ENCODE measurements around the gene TRAK2. TPM values are rescaled to one million over a fixed set of nuclear protein-coding genes. Genes with fewer than 3 reads are reported as not detected.

The TRAK2 gene
- total and polyA plus RNA-seq, 2 of the 8 experiments (the other 6 are each of a cell fraction or from before 2014, with no cell fraction given) = 4.5 to 15.7 TPM

DNA sequence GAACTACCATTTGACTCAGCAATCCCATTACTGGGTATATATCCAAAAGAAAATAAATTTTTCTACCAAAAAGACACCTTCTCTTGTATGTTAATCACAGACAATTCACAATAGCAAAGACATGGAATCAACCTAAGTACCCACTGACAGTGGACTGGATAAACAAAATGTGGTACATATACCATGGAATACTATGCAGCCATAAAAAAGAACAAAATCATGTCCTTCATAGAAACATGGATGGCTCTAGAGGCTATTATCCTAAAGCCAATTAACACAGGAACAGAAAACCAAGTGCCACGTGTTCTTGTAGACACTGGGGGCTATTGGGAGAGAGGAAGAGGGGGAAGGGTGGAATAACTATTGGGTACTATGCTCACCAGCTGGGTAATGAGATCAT is 121.8 kb downstream of the TRAK2 start:
- ChIA-PET POLR2A (ENCODE audit: partially characterized antibody) (no interaction called here), CTCF (ENCODE audit: partially characterized antibody) (interaction anchor here (1.8 kb wide), 1 partner anchor 15 kb away, joined by 6 read pairs; no protein-coding TSS in a partner anchor)
- no peak for FAIRE-seq
- TF ChIP-seq JUN (IDR thresholded peaks at IDR 0.05; ENCODE audit: low read depth, low read length) (no peak), SIX5 (IDR thresholded peaks at IDR 0.05; ENCODE audit: low read depth, low read length) (no peak), TAF1 (IDR thresholded peaks at IDR 0.05; ENCODE audit: low read depth, low read length) (no peak), CTBP2 (IDR thresholded peaks at IDR 0.05; ENCODE audit: borderline replicate concordance, insufficient read depth, insufficient read length, low read length) (no peak), POU5F1 (IDR thresholded peaks at IDR 0.05; ENCODE audit: low read depth, low read length) (no peak), TAF7 (optimal IDR thresholded peaks at IDR 0.05; ENCODE audit: borderline replicate concordance, low read depth, low read length) (no peak), CBX8 (IDR thresholded peaks at IDR 0.05; ENCODE audit: borderline replicate concordance, low read depth, low read length) (no peak), TBP (IDR thresholded peaks at IDR 0.05; ENCODE audit: low read depth, low read length) (no peak), SIRT6 (IDR thresholded peaks at IDR 0.05; ENCODE audit: low read length) (no peak), BACH1 (IDR thresholded peaks at IDR 0.05; ENCODE audit: low read length) (no peak), EZH2 (IDR thresholded peaks at IDR 0.05; ENCODE audit: low read depth, low read length, severe bottlenecking) (no peak), TCF12 (IDR thresholded peaks at IDR 0.05; ENCODE audit: low read depth, low read length) (no peak)
- TF ChIP-seq, protein P1, sequence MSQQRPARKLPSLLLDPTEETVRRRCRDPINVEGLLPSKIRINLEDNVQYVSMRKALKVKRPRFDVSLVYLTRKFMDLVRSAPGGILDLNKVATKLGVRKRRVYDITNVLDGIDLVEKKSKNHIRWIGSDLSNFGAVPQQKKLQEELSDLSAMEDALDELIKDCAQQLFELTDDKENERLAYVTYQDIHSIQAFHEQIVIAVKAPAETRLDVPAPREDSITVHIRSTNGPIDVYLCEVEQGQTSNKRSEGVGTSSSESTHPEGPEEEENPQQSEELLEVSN (IDR thresholded peaks at IDR 0.05) = no peak
- TF ChIP-seq, protein P2, sequence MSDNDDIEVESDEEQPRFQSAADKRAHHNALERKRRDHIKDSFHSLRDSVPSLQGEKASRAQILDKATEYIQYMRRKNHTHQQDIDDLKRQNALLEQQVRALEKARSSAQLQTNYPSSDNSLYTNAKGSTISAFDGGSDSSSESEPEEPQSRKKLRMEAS (IDR thresholded peaks at IDR 0.05) = no peak

More for the DNA sequence above, 121.8 kb downstream of the TRAK2 start:
- Histone ChIP-seq H2BK20ac (ENCODE audit: low read length) (no peak overlapping the region), H3K9me3 (ENCODE audit: insufficient read depth in 2 of 2, low read depth in 1 of 2, low read length in 1 of 2) (no peaks in the 10 kb centered on the region), H3K23ac (ENCODE audit: insufficient read length) (no peak overlapping the region), H2BK12ac (ENCODE audit: low read depth, low read length) (no peak overlapping the region), H3K79me2 (ENCODE audit: control insufficient read depth in 1 of 2, insufficient read depth in 2 of 2, low read length in 2 of 2) (no peaks in the 10 kb centered on the region), H2AFZ (ENCODE audit: low read length) (no peak overlapping the region), H3K36me3 (ENCODE audit: control insufficient read depth in 2 of 4, insufficient read depth in 4 of 4, low read length in 3 of 4) (no peaks in the 10 kb centered on the region), H2AK5ac (ENCODE audit: low read depth, low read length) (no peak overlapping the region), H4K20me1 (replicated peaks in 1 of 2; ENCODE audit: control insufficient read depth in 1 of 2, insufficient read depth in 2 of 2, low read length in 2 of 2) (no peaks in the 10 kb centered on the region), H3K4me1 (replicated peaks in 1 of 4; ENCODE audit: control insufficient read depth in 3 of 4, insufficient read depth in 4 of 4, low read length in 3 of 4) (no peaks in the 10 kb centered on the region), H3K14ac (ENCODE audit: insufficient read length) (no peak overlapping the region), H3K4ac (replicated peaks; ENCODE audit: insufficient read length, low read depth, low read length) (no peak overlapping the region), H3K23me2 (ENCODE audit: low read depth, low read length) (no peaks in the 10 kb centered on the region), H2BK5ac (ENCODE audit: low read depth, low read length) (no peak overlapping the region), H3K9ac (replicated peaks in 1 of 4; ENCODE audit: extremely low read depth in 1 of 4, low read depth in 3 of 4, low read length in 3 of 4) (no peak overlapping the region), H3K27ac (ENCODE audit: low read depth, low read length) (no peak overlapping the region), H2BK15ac (ENCODE audit: low read length) (no peak overlapping the region), H3K4me3 (ENCODE audit: extremely low read depth in 1 of 4, insufficient read depth in 2 of 4, low read depth in 3 of 4, low read length in 4 of 4) (no peak overlapping the region), H3K56ac (replicated peaks; ENCODE audit: insufficient read length, low read depth, low read length) (no peak overlapping the region), H4K91ac (replicated peaks; ENCODE audit: insufficient read length, low read length) (no peak overlapping the region), H3K79me1 (ENCODE audit: low read depth, low read length) (no peaks in the 10 kb centered on the region), H3K4me2 (ENCODE audit: insufficient read depth in 1 of 2, low read depth in 2 of 2, low read length in 2 of 2) (no peak overlapping the region), H3K27me3 (replicated peaks in 1 of 4; ENCODE audit: control insufficient read depth in 3 of 4, extremely low read depth in 1 of 4, insufficient read depth in 3 of 4, low read length in 3 of 4) (no peaks in the 10 kb centered on the region), H4K5ac (ENCODE audit: insufficient read length, low read depth, low read length) (no peak overlapping the region), H3K18ac (ENCODE audit: extremely low read depth, low read length) (no peak overlapping the region), H4K8ac (ENCODE audit: extremely low read depth, insufficient read depth, low read length) (no peak overlapping the region), H2BK120ac (replicated peaks; ENCODE audit: low read depth, low read length) (no peak overlapping the region)
- 65% methylated on average over 1 of the region's 1 CpG; no CpG with 5 or more reads in 1 of the 2 experiments for whole genome bisulfite sequencing, 2 experiments (ENCODE audit: extremely low coverage in 1 of 2, insufficient coverage in 1 of 2, insufficient read length in 1 of 2, insufficient replicate concordance in 2 of 2, low coverage in 1 of 2, low lambda C conversion rate in 2 of 2, missing lambda C conversion rate in 1 of 2)
- no peak for DNase-seq (ENCODE audit: low read depth in 1 of 2, low spot score in 2 of 2)

Measured in H1 (cell line).